ENCODE data around the gene FMO5.

The FMO5 gene

DNA sequence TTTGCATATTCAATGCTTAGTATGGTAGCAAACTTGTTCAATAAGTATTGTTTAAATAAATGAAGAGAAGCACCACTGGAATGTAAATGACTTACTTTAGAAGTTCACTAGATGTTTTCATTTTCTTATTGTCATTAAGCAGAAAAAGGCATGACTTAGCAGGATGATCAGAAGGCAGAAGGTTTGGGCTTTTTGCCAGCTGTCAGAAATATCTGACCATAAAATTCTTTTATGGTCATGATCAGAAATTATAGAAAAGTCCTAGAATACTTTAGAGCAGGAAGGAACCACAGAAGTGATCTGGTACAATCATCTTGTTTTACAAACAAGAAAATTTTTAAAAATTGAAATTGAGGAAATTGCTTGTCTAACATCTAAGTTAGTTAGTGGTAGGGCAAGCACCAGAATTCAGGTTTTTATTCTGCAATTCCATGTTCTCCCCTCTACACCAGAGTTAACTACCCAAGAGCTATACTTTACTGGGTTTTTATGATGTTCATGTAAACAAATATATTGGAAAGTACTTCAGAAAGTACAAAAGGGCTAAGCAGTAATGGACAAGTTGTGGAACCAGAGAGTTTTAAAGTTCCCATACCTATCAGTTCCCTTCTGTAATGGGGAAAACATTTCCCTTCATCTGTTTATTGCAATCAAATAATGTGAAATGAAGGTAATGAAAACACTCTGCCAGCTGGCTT, 10.1 kb downstream of the FMO5 start:
- H3K4me1 ChIP-seq = no peaks in the 10 kb centered on the region
- no peak overlapping the region for H3K4me3 ChIP-seq
- no peaks in the 10 kb centered on the region for H3K9me3 ChIP-seq
- H3K27ac ChIP-seq = no peak overlapping the region
- H3K36me3 ChIP-seq = peaks cover 0 to 8% (median 7%) of the 10 kb centered on the region in 3 donors
- DNase-seq = no peak
- TF ChIP-seq, protein P1, sequence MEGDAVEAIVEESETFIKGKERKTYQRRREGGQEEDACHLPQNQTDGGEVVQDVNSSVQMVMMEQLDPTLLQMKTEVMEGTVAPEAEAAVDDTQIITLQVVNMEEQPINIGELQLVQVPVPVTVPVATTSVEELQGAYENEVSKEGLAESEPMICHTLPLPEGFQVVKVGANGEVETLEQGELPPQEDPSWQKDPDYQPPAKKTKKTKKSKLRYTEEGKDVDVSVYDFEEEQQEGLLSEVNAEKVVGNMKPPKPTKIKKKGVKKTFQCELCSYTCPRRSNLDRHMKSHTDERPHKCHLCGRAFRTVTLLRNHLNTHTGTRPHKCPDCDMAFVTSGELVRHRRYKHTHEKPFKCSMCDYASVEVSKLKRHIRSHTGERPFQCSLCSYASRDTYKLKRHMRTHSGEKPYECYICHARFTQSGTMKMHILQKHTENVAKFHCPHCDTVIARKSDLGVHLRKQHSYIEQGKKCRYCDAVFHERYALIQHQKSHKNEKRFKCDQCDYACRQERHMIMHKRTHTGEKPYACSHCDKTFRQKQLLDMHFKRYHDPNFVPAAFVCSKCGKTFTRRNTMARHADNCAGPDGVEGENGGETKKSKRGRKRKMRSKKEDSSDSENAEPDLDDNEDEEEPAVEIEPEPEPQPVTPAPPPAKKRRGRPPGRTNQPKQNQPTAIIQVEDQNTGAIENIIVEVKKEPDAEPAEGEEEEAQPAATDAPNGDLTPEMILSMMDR (IDR thresholded peaks at IDR 0.05) = no peak
- intact Hi-C loops (cut with DNase I; ENCODE audit: low total_unique reads) = no loop called here
- H3K27me3 ChIP-seq = no peaks in the 10 kb centered on the region

DNA sequence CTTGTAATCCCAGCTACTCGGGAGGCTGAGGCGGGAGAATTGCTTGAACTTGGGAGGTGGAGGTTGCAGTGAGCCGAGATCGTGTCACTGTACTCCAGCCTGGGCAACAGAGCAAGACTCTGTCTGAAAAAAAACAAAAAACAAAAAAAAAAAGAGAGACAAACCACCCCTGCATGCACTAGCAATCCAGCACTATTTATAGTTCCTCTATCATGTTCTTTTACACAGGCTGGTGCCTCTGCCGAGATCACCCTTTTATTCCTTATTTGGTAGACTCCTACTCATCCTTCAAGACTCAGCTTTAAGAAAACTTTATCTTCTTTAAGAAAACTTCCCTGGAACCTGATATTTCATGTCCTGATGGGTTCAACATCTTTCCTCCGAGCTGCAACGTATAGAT, 10.8 kb downstream of the FMO5 start:
- Histone ChIP-seq H3K36me3 (peaks cover 0 to 8% (median 7%) of the 10 kb centered on the region in 3 donors), H3K27me3 (no peaks in the 10 kb centered on the region), H3K27ac (no peak overlapping the region), H3K4me1 (no peaks in the 10 kb centered on the region), H3K9me3 (no peaks in the 10 kb centered on the region), H3K4me3 (no peak overlapping the region)
- TF ChIP-seq, protein P1 (IDR thresholded peaks at IDR 0.05) = no peak
- intact Hi-C loops (cut with DNase I; ENCODE audit: low total_unique reads) = no loop called here
- no peak for DNase-seq

DNA sequence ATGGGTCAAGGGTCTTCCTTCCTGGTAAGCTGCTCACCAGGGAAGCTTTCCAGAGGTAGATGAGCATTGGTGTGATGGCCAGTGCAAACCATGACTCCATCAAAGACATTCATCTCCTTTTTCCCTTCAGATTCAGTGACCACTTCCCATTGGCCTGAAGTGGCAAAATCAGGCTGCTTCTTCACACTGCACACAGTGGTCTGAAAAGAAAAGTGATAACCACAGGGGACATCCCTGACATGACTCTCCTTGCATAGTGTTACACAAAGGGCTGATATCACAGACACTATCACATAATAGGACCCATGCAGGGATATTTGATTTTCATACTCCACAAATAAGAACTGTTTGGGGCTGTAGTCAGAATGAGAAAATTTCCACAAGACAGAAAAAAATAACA, 11.9 kb downstream of the FMO5 start:
- no peak for DNase-seq
- intact Hi-C loops (cut with DNase I; ENCODE audit: low total_unique reads) = no loop called here
- peaks cover 0 to 8% (median 7%) of the 10 kb centered on the region in 3 donors for H3K36me3 ChIP-seq
- no peak overlapping the region for H3K27ac ChIP-seq
- no peaks in the 10 kb centered on the region for H3K4me1 ChIP-seq
- no peaks in the 10 kb centered on the region for H3K27me3 ChIP-seq
- TF ChIP-seq, protein P1 (IDR thresholded peaks at IDR 0.05) = no peak
- no peaks in the 10 kb centered on the region for H3K9me3 ChIP-seq
- no peak overlapping the region for H3K4me3 ChIP-seq

DNA sequence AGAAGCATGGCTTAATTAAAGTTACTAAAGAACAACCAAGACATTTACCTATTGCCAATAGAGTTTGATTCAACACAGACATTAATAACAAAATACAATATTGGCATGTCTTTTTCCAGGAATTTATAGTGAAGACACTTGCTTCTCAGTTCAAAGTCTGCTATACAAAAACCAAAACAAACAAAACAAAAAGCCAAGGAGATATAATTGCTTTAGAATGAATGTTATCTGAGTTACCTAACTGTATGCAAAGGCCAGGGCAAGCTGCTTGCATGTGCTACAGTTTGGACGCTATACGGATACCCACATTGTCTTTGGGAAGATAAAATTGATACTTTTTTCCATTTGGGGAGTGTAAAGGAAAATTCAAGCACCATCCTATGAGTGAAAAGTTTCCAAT, 13.6 kb downstream of the FMO5 start:
- H3K27ac ChIP-seq = no peak overlapping the region
- H3K27me3 ChIP-seq = no peaks in the 10 kb centered on the region
- no peaks in the 10 kb centered on the region for H3K9me3 ChIP-seq
- TF ChIP-seq, protein P1 (IDR thresholded peaks at IDR 0.05) = no peak
- no peak for DNase-seq
- intact Hi-C loops (cut with DNase I; ENCODE audit: low total_unique reads) = no loop called here
- no peak overlapping the region for H3K4me3 ChIP-seq
- H3K36me3 ChIP-seq = peaks cover 0 to 8% (median 7%) of the 10 kb centered on the region in 3 donors
- H3K4me1 ChIP-seq = no peaks in the 10 kb centered on the region

DNA sequence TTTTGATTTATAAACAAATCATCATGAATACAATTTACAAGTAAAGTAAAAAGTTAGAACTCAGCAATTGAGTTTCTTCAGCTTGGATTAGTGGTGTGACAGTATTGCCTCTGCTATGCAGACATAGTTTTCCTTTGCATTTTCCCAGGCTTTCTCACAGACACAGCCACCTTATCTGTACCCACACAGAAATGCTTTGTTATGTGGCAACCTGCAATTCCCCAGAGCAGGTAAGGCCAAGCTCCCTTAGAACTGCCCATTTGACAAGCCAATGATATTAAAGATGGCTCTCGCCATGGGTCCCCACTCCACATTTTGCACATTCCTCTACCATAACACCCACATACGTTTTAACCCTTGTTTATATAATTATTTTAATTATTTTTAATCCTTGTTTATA, 14.2 kb downstream of the FMO5 start:
- no peaks in the 10 kb centered on the region for H3K9me3 ChIP-seq
- peaks cover 0 to 8% (median 7%) of the 10 kb centered on the region in 3 donors for H3K36me3 ChIP-seq
- no peaks in the 10 kb centered on the region for H3K4me1 ChIP-seq
- intact Hi-C loops (cut with DNase I; ENCODE audit: low total_unique reads) = no loop called here
- no peaks in the 10 kb centered on the region for H3K27me3 ChIP-seq
- no peak overlapping the region for H3K27ac ChIP-seq
- DNase-seq = no peak
- H3K4me3 ChIP-seq = no peak overlapping the region
- TF ChIP-seq, protein P1 (IDR thresholded peaks at IDR 0.05) = no peak

Data from tibial artery (tissue), 4 donors.